WTC11 (cell line): ENCODE results near the gene CNPY3. TPM values are rescaled to one million over a fixed set of nuclear protein-coding genes. Genes with fewer than 3 reads are reported as not detected.

Experiments
- ATAC-seq: fragments of 200-7000 bp; cut with Tn5 transposase; 2 replicates; pipeline ENCODE4 v1.10.0; 2021; ENCODE audit warnings: mild to moderate bottlenecking, moderate library complexity
- CTCF ChIA-PET: fragments of 300-600 bp; sonication (Branson Sonifier 250); formaldehyde crosslinking; loops from one replicate; lab custom pipeline; 2021; ENCODE audit warnings: antibody characterized with exemption; lab: Charles Lee
- POLR2A ChIA-PET: fragments of 350-600 bp; sonication (Branson Sonifier 250); formaldehyde crosslinking; loops from one replicate; lab custom pipeline; 2021; ENCODE audit warnings: antibody characterized with exemption; lab: Charles Lee
- DNase-seq: peaks from one replicate; pipeline ENCODE4 v3.0.0; 2021; ENCODE audit warnings: low spot score
- H3K27ac Mint-ChIP-seq: 2 replicates; pipeline ENCODE4 v1.8.0; 2021; ENCODE audit warnings: mixed read lengths
- H3K27me3 Mint-ChIP-seq: 2 replicates; pipeline ENCODE4 v1.8.0; 2021; ENCODE audit warnings: low read depth, mild to moderate bottlenecking, moderate library complexity, mixed read lengths
- H3K36me3 Mint-ChIP-seq: 2 replicates; pipeline ENCODE4 v1.8.0; 2021; ENCODE audit warnings: mixed read lengths
- H3K4me1 Mint-ChIP-seq: 2 replicates; pipeline ENCODE4 v1.8.0; 2022; ENCODE audit warnings: mixed read lengths
- H3K4me3 Mint-ChIP-seq: 2 replicates; pipeline ENCODE4 v1.8.0; 2021; ENCODE audit warnings: mild to moderate bottlenecking, moderate library complexity, mixed read lengths
- H3K9me3 Mint-ChIP-seq: 2 replicates; pipeline ENCODE4 v1.8.0; 2021; ENCODE audit warnings: mixed read lengths
- ARID4B ChIP-seq: sonication (generic); formaldehyde crosslinking; IDR thresholded peaks from 2 replicates; pipeline ENCODE4 v1.8.0; 2023; ENCODE audit warnings: missing genetic modification reagents, mild to moderate bottlenecking, borderline replicate concordance
- CDX4 ChIP-seq: fragments of 250-450 bp; sonication (Bioruptor Pico); IDR thresholded peaks from 2 replicates; pipeline ENCODE4 v1.9.0; 2021; ENCODE audit warnings: moderate library complexity, mild to moderate bottlenecking, inconsistent platforms, borderline replicate concordance
- EMX1 ChIP-seq: fragments of 250-450 bp; sonication (Bioruptor Pico); IDR thresholded peaks from 2 replicates; pipeline ENCODE4 v1.8.0; 2021; ENCODE audit warnings: mild to moderate bottlenecking
- ERG ChIP-seq: fragments of 250-450 bp; sonication (Bioruptor Pico); IDR thresholded peaks from 2 replicates; pipeline ENCODE4 v1.8.0; 2021; ENCODE audit warnings: mild to moderate bottlenecking
- ETV6 ChIP-seq: sonication (generic); formaldehyde crosslinking; IDR thresholded peaks from 2 replicates; pipeline ENCODE4 v1.8.1; 2022; ENCODE audit warnings: mild to moderate bottlenecking, missing genetic modification reagents
- HMGA2 ChIP-seq: fragments of 250-450 bp; sonication (Bioruptor Pico); IDR thresholded peaks from 2 replicates; pipeline ENCODE4 v1.4.0; 2021; ENCODE audit warnings: mild to moderate bottlenecking, moderate library complexity
- IRF2 ChIP-seq: sonication (generic); formaldehyde crosslinking; IDR thresholded peaks from 2 replicates; pipeline ENCODE4 v1.8.0; 2022; ENCODE audit warnings: low read depth, missing genetic modification reagents, borderline replicate concordance
- NFATC4 ChIP-seq: fragments of 250-450 bp; sonication (Bioruptor Pico); IDR thresholded peaks from 2 replicates; pipeline ENCODE4 v1.9.0; 2021; ENCODE audit warnings: mild to moderate bottlenecking
- PRRX2 ChIP-seq: fragments of 250-450 bp; sonication (Bioruptor Pico); IDR thresholded peaks from 2 replicates; pipeline ENCODE4 v1.8.0; 2021; ENCODE audit warnings: mild to moderate bottlenecking
- RELA ChIP-seq: sonication (generic); formaldehyde crosslinking; IDR thresholded peaks from 2 replicates; pipeline ENCODE4 v1.8.1; 2022; ENCODE audit warnings: missing genetic modification reagents, mild to moderate bottlenecking, borderline replicate concordance
- TEAD1 ChIP-seq: sonication (generic); formaldehyde crosslinking; IDR thresholded peaks from 2 replicates; pipeline ENCODE4 v1.8.0; 2022; ENCODE audit warnings: mild to moderate bottlenecking, missing genetic modification reagents
- TP53 ChIP-seq: sonication (generic); formaldehyde crosslinking; IDR thresholded peaks from 2 replicates; pipeline ENCODE4 v1.8.1; 2023; ENCODE audit warnings: mild to moderate bottlenecking, missing genetic modification reagents
- ZBTB21 ChIP-seq: sonication (generic); formaldehyde crosslinking; IDR thresholded peaks from 2 replicates; pipeline ENCODE4 v1.8.1; 2023; ENCODE audit warnings: mild to moderate bottlenecking, missing genetic modification reagents, borderline replicate concordance
- ZBTB43 ChIP-seq: sonication (generic); formaldehyde crosslinking; IDR thresholded peaks from 2 replicates; pipeline ENCODE4 v1.8.1; 2023; ENCODE audit warnings: mild to moderate bottlenecking, missing genetic modification reagents
- ZNF138 ChIP-seq: sonication (generic); formaldehyde crosslinking; conservative IDR thresholded peaks from 2 replicates; pipeline ENCODE4 v1.8.1; 2022; ENCODE audit warnings: mild to moderate bottlenecking, moderate library complexity, missing genetic modification reagents
- ZNF219 ChIP-seq: sonication (generic); formaldehyde crosslinking; IDR thresholded peaks from 2 replicates; pipeline ENCODE4 v1.8.0; 2023; ENCODE audit warnings: missing genetic modification reagents, mild to moderate bottlenecking, borderline replicate concordance
- ZNF281 ChIP-seq: sonication (generic); formaldehyde crosslinking; IDR thresholded peaks from 2 replicates; pipeline ENCODE4 v1.8.0; 2023; ENCODE audit warnings: mild to moderate bottlenecking, missing genetic modification reagents
- total RNA-seq: library from RNA; stranded (reverse); gene quantifications from 3 replicates; pipeline ENCODE4 v1.2.3, GENCODE V29; 2021
- TF ChIP-seq, protein P1 (sequence below): sonication (generic); formaldehyde crosslinking; IDR thresholded peaks from 2 replicates; pipeline ENCODE4 v1.8.1; 2023; ENCODE audit warnings: mild to moderate bottlenecking, missing genetic modification reagents, moderate library complexity

CNPY3 gene
- total RNA-seq, 1 experiment from 2014 or later: 67.0 TPM

- DNase-seq (no peak), ATAC-seq (no peak)
- POLR2A ChIA-PET: no interaction called here
- CTCF ChIA-PET: no interaction called here
- Mint-ChIP-seq H3K9me3 (no peaks in the 10 kb centered on the region), H3K36me3 (peaks cover 56% of the 10 kb centered on the region), H3K4me3 (no peak overlapping the region), H3K4me1 (peaks cover 28% of the 10 kb centered on the region), H3K27me3 (peaks cover 2% of the 10 kb centered on the region; the same call in 1 of the 2 replicates), H3K27ac (no peak overlapping the region)
- TF ChIP-seq ARID4B (CRISPR knock-in tag): no peak
- TF ChIP-seq HMGA2 (CRISPR knock-in tag): no peak
- no peak for TF ChIP-seq CDX4 (CRISPR knock-in tag)
- TF ChIP-seq TP53 (CRISPR knock-in tag): no peak
- TF ChIP-seq PRRX2: no peak
- no peak for TF ChIP-seq EMX1 (CRISPR knock-in tag)
- TF ChIP-seq, protein P1, sequence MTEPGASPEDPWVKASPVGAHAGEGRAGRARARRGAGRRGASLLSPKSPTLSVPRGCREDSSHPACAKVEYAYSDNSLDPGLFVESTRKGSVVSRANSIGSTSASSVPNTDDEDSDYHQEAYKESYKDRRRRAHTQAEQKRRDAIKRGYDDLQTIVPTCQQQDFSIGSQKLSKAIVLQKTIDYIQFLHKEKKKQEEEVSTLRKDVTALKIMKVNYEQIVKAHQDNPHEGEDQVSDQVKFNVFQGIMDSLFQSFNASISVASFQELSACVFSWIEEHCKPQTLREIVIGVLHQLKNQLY (CRISPR knock-in tag): no peak
- no peak for TF ChIP-seq ZNF281 (CRISPR knock-in tag)
Observed at GRCh38 chr6:42936398-42936797, 7.1 kb downstream of the CNPY3 start.

GRCh38 chr6:42937548-42938427 lies 8.5 kb downstream of the CNPY3 start:
- POLR2A ChIA-PET: interaction anchor here (0.5 kb wide), 1 partner anchor 10 kb away, joined by 4 read pairs; no protein-coding TSS in a partner anchor
- no peaks in the 10 kb centered on the region for H3K9me3 Mint-ChIP-seq
- H3K36me3 Mint-ChIP-seq: peaks cover 56% of the 10 kb centered on the region
- peaks cover 2% of the 10 kb centered on the region; the same call in 1 of the 2 replicates for H3K27me3 Mint-ChIP-seq
- ATAC-seq: no peak
- peaks cover 18% of the 10 kb centered on the region for H3K4me1 Mint-ChIP-seq
- no peak overlapping the region for H3K4me3 Mint-ChIP-seq
- CTCF ChIA-PET: interaction anchor here (1.1 kb wide), 1 partner anchor 13 kb away, joined by 3 read pairs; no protein-coding TSS in a partner anchor
- H3K27ac Mint-ChIP-seq: peak overlapping the region; percentile 79
- DNase-seq: no peak
- TF ChIP-seq IRF2: no peak
- no peak for TF ChIP-seq ERG (CRISPR knock-in tag)
- TF ChIP-seq TEAD1: no peak
- TF ChIP-seq RELA (CRISPR knock-in tag): no peak
- no peak for TF ChIP-seq NFATC4 (CRISPR knock-in tag)
- TF ChIP-seq ZNF281 (CRISPR knock-in tag): no peak
- TF ChIP-seq ZNF138 (CRISPR knock-in tag): no peak
- no peak for TF ChIP-seq ZNF219
- no peak for TF ChIP-seq ZBTB21 (CRISPR knock-in tag)
- TF ChIP-seq ETV6 (CRISPR knock-in tag): no peak
- no peak for TF ChIP-seq ZBTB43 (CRISPR knock-in tag)
- TF ChIP-seq, protein P1 (CRISPR knock-in tag): no peak
